Peyer's patch (tissue), 4 donors: Measurements from ENCODE around the gene RALGPS1.

ENCODE experiments used
- POLR2A ChIP-seq, 2 donors: fragments of 450-650 bp; IDR thresholded peaks; one replicate each; pipeline ENCODE4 v1.5.1; 2017; ENCODE audit warnings: antibody characterized with exemption in 2 of 2, mild to moderate bottlenecking in 2 of 2, moderate library complexity in 2 of 2
- TF ChIP-seq, protein P1 (sequence below), 6 experiments: fragments of 450-650 bp in 4 of 6; fragments of 200-600 bp in 2 of 6; sonication (generic) in 1 of 6; IDR thresholded peaks; one replicate each; pipeline ENCODE4 v1.5.1; 2017 to 2019; ENCODE audit warnings: antibody characterized with exemption in 6 of 6, mild to moderate bottlenecking in 3 of 6, moderate library complexity in 1 of 6

DNA sequence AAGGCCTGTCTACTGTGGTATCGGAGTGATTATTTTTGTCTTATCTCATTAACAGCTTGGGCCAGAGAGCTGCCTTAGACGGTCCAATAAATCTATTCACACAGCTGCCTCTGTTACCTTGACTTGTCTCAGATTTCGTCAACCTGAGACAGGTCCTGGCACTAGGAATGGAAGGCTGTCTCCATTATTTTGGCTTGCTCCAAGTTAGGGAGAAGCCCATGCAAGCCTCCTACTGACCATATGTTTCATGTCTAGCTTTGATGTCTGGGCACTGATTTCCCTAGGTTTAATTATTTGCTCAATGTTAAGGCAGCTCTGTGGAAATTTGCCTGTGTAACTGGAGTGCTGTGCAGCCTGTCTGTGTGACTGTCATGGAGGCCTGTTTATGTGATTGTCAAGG, 12.4 kb upstream of the RALGPS1 start:
- TF ChIP-seq, protein P1, sequence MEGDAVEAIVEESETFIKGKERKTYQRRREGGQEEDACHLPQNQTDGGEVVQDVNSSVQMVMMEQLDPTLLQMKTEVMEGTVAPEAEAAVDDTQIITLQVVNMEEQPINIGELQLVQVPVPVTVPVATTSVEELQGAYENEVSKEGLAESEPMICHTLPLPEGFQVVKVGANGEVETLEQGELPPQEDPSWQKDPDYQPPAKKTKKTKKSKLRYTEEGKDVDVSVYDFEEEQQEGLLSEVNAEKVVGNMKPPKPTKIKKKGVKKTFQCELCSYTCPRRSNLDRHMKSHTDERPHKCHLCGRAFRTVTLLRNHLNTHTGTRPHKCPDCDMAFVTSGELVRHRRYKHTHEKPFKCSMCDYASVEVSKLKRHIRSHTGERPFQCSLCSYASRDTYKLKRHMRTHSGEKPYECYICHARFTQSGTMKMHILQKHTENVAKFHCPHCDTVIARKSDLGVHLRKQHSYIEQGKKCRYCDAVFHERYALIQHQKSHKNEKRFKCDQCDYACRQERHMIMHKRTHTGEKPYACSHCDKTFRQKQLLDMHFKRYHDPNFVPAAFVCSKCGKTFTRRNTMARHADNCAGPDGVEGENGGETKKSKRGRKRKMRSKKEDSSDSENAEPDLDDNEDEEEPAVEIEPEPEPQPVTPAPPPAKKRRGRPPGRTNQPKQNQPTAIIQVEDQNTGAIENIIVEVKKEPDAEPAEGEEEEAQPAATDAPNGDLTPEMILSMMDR (IDR thresholded peaks at IDR 0.05): no peak
- no peak for TF ChIP-seq POLR2A (IDR thresholded peaks at IDR 0.05)
